Skeletal muscle tissue (tissue), 4 donors: Measurements from ENCODE around the gene CACNG6. TPM values are rescaled to one million over a fixed set of nuclear protein-coding genes. Genes with fewer than 3 reads are reported as not detected.
A peak's percentile ranks its signal among the peaks of the same experiment; 100 is the strongest.

Source experiments
- H3K27ac ChIP-seq: one replicate; pipeline ENCODE4 v1.7.0; 2013; ENCODE audit warnings: mild to moderate bottlenecking, low read depth, low read length, inconsistent platforms
- H3K27me3 ChIP-seq, 3 donors: one replicate each; pipeline ENCODE4 v1.7.0; 2013; ENCODE audit warnings: low read length in 3 of 3; ENCODE audit not compliant: control insufficient read depth in 3 of 3, insufficient read depth in 3 of 3
- H3K36me3 ChIP-seq, 3 donors: one replicate each; pipeline ENCODE4 v1.7.0; 2013; ENCODE audit warnings: low read length in 3 of 3; ENCODE audit not compliant: control insufficient read depth in 3 of 3, insufficient read depth in 3 of 3
- H3K4me1 ChIP-seq, 3 donors: one replicate each; pipeline ENCODE4 v1.7.0; 2013; ENCODE audit warnings: low read length in 3 of 3, mild to moderate bottlenecking in 3 of 3; ENCODE audit not compliant: control insufficient read depth in 3 of 3, insufficient read depth in 3 of 3
- H3K4me3 ChIP-seq, 3 donors: one replicate each; pipeline ENCODE4 v1.7.0; 2013; ENCODE audit warnings: low read length in 3 of 3
- H3K9ac ChIP-seq, 3 donors: one replicate each; pipeline ENCODE4 v1.7.0; 2013; ENCODE audit warnings: low read length in 3 of 3, mild to moderate bottlenecking in 3 of 3, moderate library complexity in 2 of 3, low read depth in 1 of 3
- H3K9me3 ChIP-seq, 3 donors: one replicate each; pipeline ENCODE4 v1.7.0; 2013; ENCODE audit warnings: low read length in 3 of 3; ENCODE audit not compliant: control insufficient read depth in 3 of 3
- total RNA-seq: library from RNA; depleted of rRNA; stranded (reverse); fragments of >200 nt; gene quantifications from one replicate; pipeline ENCODE4 v1.2.3, GENCODE V29; 2014
- donor health status: Osteomylitis.

CACNG6 gene
- total RNA-seq, 1 donor from 2014 or later, result 17.7 TPM

- H3K27ac ChIP-seq, result no peak overlapping the region
- H3K9me3 ChIP-seq, result no peaks in the 10 kb centered on the region
- H3K36me3 ChIP-seq, result no peaks in the 10 kb centered on the region
- H3K9ac ChIP-seq, result peak overlapping the region in 2 of 3 donors; percentile 23 to 74
- H3K4me1 ChIP-seq, result peaks cover 14 to 24% (median 23%) of the 10 kb centered on the region in 3 donors
- peak overlapping the region in 2 of 3 donors; percentile 56 to 57 for H3K4me3 ChIP-seq
- H3K27me3 ChIP-seq, result peaks cover 17 to 23% (median 21%) of the 10 kb centered on the region in 3 donors
These were observed 9.4 kb upstream of the CACNG6 start for GRCh38 chr19:53982001-53982451.

- H3K9me3 ChIP-seq, result no peaks in the 10 kb centered on the region
- H3K9ac ChIP-seq, result no peak overlapping the region
- H3K4me1 ChIP-seq, result peaks cover 14 to 24% (median 21%) of the 10 kb centered on the region in 3 donors
- no peaks in the 10 kb centered on the region for H3K36me3 ChIP-seq
- H3K4me3 ChIP-seq, result no peak overlapping the region
- peaks cover 17 to 23% (median 17%) of the 10 kb centered on the region in 3 donors for H3K27me3 ChIP-seq
- no peak overlapping the region for H3K27ac ChIP-seq
These were observed 8.8 kb upstream of the CACNG6 start for GRCh38 chr19:53982611-53983010.

GRCh38 chr19:53983457-53984289 is 7.8 kb upstream of the CACNG6 start:
- H3K9me3 ChIP-seq, result no peaks in the 10 kb centered on the region
- H3K27me3 ChIP-seq, result peaks cover 17 to 23% (median 17%) of the 10 kb centered on the region in 3 donors
- no peak overlapping the region for H3K9ac ChIP-seq
- no peaks in the 10 kb centered on the region for H3K36me3 ChIP-seq
- peaks cover 11 to 24% (median 15%) of the 10 kb centered on the region in 3 donors for H3K4me1 ChIP-seq
- H3K27ac ChIP-seq, result no peak overlapping the region
- no peak overlapping the region for H3K4me3 ChIP-seq

- peaks cover 13 to 19% (median 17%) of the 10 kb centered on the region in 3 donors for H3K27me3 ChIP-seq
These were observed 5.6 kb upstream of the CACNG6 start for GRCh38 chr19:53985863-53986262.

GRCh38 chr19:53988981-53989380 is 2.5 kb upstream of the CACNG6 start:
- H3K9me3 ChIP-seq, result no peaks in the 10 kb centered on the region
- H3K9ac ChIP-seq, result no peak overlapping the region

More at GRCh38 chr19:53985863-53986262, 5.6 kb upstream of the CACNG6 start:
- Histone ChIP-seq H3K36me3 (no peaks in the 10 kb centered on the region), H3K4me3 (no peak overlapping the region), H3K27ac (no peak overlapping the region), H3K9ac (no peak overlapping the region), H3K4me1 (peaks cover 6 to 18% (median 15%) of the 10 kb centered on the region in 3 donors), H3K9me3 (no peaks in the 10 kb centered on the region)

GRCh38 chr19:53989600-53990533 is 1.6 kb upstream of the CACNG6 start:
- H3K9me3 ChIP-seq, result no peaks in the 10 kb centered on the region
- peak overlapping the region in 1 of 3 donors; percentile 54 for H3K4me3 ChIP-seq
- H3K4me1 ChIP-seq, result peaks cover 17 to 31% (median 28%) of the 10 kb centered on the region in 3 donors
- H3K27ac ChIP-seq, result peak overlapping the region; percentile 95
- H3K9ac ChIP-seq, result peak overlapping the region in 2 of 3 donors; percentile 38 to 62
- no peaks in the 10 kb centered on the region for H3K36me3 ChIP-seq
- H3K27me3 ChIP-seq, result peaks cover 4 to 18% (median 14%) of the 10 kb centered on the region in 3 donors

More at GRCh38 chr19:53988981-53989380, 2.5 kb upstream of the CACNG6 start:
- Histone ChIP-seq H3K4me1 (peaks cover 10 to 22% (median 20%) of the 10 kb centered on the region in 3 donors), H3K36me3 (no peaks in the 10 kb centered on the region), H3K27me3 (peaks cover 7 to 16% (median 15%) of the 10 kb centered on the region in 3 donors), H3K27ac (no peak overlapping the region), H3K4me3 (no peak overlapping the region)

- H3K4me1 ChIP-seq, result peaks cover 24 to 37% (median 33%) of the 10 kb centered on the region in 3 donors
- H3K36me3 ChIP-seq, result no peaks in the 10 kb centered on the region
- peak overlapping the region; percentile 95 for H3K27ac ChIP-seq
- peak overlapping the region; percentile 73 to 78 (median 76) for H3K4me3 ChIP-seq
- no peaks in the 10 kb centered on the region for H3K9me3 ChIP-seq
- H3K27me3 ChIP-seq, result peaks cover 4 to 20% (median 14%) of the 10 kb centered on the region in 3 donors
- peak overlapping the region; percentile 68 to 91 (median 82) for H3K9ac ChIP-seq
These were observed 774 bp downstream of the CACNG6 start for GRCh38 chr19:53992211-53992610.

- H3K27me3 ChIP-seq, result peaks cover 4 to 20% (median 14%) of the 10 kb centered on the region in 3 donors
- no peaks in the 10 kb centered on the region for H3K36me3 ChIP-seq
- H3K4me1 ChIP-seq, result peaks cover 24 to 40% (median 32%) of the 10 kb centered on the region in 3 donors
- H3K9ac ChIP-seq, result peak overlapping the region; percentile 66 to 91 (median 68)
- H3K9me3 ChIP-seq, result no peaks in the 10 kb centered on the region
- peak overlapping the region; percentile 73 to 78 (median 76) for H3K4me3 ChIP-seq
- H3K27ac ChIP-seq, result peak overlapping the region; percentile 95
These were observed 1.4 kb downstream of the CACNG6 start for GRCh38 chr19:53992815-53993214.

GRCh38 chr19:53993448-53993847 is 2.0 kb downstream of the CACNG6 start:
- H3K27me3 ChIP-seq, result peaks cover 4 to 20% (median 14%) of the 10 kb centered on the region in 3 donors
- no peaks in the 10 kb centered on the region for H3K36me3 ChIP-seq
- H3K9me3 ChIP-seq, result no peaks in the 10 kb centered on the region
- H3K27ac ChIP-seq, result no peak overlapping the region
- H3K4me3 ChIP-seq, result peak overlapping the region; percentile 57 to 78 (median 76)
- peaks cover 24 to 40% (median 31%) of the 10 kb centered on the region in 3 donors for H3K4me1 ChIP-seq
- H3K9ac ChIP-seq, result peak overlapping the region; percentile 66 to 91 (median 68)
